HuH-7.5 (cell line): ENCODE measurements around the gene TIMM29.

Experiments
- DNase-seq: peaks from one replicate; pipeline ENCODE4 v3.0.0; 2011; ENCODE audit warnings: low spot score

Gene TIMM29

DNA sequence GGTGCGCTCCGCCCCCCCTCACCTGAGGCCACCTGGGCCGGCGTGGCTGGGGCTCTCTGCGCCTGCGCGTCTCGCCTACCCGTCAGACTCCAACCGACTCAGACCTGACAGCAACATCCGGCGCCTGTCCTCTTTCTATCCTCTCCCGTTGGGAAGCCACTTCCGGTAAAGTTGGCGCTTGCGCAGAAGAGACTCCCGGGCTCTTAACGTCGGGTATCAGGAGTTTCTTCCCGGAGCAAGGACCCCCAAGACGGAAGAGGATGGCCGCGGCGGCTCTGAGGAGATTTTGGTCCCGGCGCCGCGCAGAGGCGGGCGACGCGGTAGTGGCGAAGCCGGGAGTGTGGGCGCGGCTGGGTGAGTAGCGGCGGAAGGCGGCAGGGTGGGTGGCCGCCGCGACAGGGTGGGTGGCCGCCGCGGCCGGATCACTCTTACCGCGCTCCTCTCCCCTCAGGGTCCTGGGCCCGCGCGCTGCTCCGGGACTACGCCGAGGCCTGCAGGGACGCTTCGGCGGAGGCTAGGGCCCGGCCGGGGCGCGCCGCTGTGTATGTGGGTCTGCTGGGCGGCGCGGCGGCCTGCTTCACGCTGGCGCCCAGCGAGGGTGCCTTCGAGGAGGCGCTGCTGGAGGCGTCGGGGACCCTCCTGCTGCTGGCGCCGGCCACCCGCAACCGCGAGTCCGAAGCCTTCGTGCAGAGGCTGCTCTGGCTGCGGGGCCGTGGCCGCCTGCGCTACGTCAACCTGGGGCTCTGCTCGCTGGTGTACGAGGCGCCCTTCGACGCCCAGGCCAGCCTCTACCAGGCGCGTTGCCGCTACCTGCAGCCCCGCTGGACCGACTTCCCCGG, at the start of gene TIMM29, which contains the start of gene YIPF2:
Gene TIMM29, plus strand, starts transcription at position 249 of the 839 bp plus-strand sequence. Its CDS starts 12 bp downstream, at position 261.
Gene YIPF2, minus strand, starts transcription at position 77 of the 839 bp plus-strand sequence. CDS start 229 bp downstream, outside the sequence.
- peak; percentile 97 for DNase-seq

DNA sequence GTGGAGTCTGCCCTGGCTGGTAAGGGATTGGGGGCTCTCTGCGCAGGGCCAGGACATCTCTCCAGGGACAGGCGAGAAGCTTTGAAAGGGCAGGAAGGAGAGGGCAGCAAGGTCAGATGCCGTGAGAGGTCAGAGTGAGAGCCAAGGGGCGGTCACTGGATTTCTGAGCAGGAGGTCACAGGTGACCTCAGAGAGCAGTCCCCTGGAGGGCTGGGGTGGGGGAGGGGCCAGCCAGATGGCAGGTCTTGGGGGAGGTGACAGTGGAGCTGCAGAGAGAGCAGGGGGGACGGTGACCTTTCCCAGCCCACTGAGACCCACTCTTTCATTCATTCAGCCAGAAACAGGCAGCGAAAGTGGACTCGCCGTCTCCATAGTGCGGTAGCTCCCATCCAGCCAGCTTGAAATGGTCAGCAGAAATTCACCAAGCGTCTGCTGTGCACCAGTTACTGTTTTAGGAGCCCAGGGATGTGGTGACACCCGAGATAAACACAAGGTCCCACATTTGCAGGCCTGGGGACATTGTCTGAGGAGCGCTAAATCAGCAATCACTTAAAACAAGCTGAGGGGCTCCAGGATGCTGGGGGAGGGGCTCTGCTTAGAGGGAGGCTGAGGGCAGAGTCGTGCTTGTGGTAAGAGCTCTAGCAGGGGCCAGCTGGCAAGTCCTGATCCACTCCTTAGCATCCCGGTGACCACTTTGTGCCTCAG, 47.1 kb upstream of the TIMM29 start:
- peak; percentile 61 for DNase-seq

- no peak for DNase-seq
These were observed 46.5 kb upstream of the TIMM29 start for GRCh38 chr19:10882108-10882457.

- DNase-seq = no peak
These were observed 44.3 kb upstream of the TIMM29 start for GRCh38 chr19:10884274-10884673.

DNA sequence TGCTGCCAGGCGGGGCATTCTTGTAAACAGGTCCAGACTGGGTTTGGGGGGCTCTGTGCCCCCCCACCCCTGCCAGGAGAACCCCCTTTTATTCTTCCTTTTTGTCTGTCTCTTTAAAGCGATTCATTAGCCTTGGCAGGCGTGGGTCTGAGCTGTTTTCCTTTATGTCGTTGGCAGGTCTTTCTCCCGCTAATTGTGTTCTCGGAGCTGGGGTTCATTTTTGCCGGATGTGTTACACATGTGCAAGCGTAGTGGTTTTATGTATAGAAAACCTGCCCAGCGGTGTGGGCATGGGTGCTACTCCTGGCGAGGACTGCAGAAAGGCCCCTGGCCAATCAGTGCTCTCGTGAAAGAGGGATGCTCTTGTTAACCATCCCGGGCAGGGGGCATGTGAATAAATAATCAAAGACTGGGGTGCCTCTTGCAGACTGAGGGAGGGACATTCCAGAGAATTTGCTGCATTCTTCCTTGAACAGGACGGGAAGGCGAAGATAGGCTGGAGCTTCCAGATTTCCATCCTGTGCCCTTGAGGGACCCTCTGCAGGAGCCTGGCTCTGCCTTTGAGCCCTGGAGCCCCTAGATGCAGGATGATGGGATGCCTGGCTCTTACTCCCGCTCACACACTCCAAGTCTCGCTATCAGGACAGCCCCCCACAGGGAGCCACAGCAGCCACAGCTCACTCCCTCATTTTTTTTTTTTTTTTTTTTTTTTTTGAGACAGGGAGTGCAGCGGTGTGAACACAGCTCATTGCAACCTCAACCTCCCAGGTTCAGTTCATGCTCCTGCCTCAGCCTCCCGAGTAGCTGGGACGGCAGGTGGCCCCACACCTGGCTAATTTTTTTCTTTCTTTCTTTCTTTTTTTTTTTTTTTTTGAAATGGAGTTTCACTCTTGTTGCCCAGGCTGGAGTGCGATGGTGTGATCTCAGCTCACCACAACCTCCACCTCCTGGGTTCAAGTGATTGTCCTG, 43.1 kb upstream of the TIMM29 start:
- no peak for DNase-seq

DNA sequence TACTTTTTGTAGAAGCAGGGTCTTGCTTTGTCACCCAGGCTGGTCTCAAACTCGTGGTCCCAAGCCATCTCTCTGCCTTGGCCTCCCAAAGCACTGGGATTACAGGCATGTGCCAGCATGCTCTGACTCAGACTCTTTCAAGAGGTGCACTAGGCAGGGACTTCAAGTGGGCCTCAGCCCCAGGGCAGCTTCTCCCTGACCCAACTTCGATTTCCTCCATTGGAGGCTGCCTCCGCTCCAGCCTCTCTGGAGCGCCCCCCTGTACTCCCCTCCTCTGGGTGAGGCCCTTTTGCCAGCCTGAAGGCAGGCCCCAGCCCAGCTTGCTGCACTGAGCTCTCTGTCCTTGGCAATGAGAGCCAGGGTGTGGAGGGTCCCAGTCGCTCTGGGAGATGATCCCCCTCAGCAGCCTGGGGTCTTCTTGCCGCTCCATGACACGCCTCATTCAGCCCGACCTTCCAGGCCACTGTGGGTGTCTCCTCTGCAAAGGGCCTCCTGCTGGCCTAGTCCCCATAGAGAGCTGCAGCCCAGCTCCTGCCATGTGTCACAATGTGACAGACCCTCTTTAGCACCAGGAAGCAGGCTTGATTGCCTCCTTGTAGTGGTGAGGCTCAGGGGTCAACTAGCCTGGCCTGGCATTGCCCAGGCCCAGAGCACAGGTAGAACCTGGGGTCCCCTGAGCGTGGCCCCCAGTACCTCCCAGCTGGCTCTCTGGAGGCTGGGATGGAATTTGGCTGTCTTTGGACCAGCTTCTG, 40.8 kb upstream of the TIMM29 start:
- no peak for DNase-seq

GRCh38 chr19:10888421-10888866, 40.2 kb upstream of the TIMM29 start:
- no peak for DNase-seq

DNA sequence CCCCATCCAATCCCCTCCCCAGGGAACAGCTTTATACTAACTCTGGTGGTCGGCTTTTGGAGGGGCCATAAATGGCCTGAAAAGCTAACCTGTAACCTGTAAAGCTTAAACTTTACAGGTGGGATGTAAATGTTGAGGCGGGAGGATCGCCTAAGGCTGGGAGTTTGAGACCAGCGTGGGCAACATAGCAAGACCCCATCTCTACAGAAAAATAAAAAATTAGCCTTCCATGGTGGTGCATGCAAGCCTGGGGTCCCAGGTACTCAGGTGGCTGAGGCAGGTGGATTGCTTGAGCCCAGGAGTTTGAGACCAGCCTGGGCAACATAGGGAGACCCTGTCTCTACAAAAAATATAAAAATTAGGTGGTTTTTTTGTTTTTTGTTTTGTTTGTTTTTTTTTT, 38.7 kb upstream of the TIMM29 start:
- no peak for DNase-seq

DNA sequence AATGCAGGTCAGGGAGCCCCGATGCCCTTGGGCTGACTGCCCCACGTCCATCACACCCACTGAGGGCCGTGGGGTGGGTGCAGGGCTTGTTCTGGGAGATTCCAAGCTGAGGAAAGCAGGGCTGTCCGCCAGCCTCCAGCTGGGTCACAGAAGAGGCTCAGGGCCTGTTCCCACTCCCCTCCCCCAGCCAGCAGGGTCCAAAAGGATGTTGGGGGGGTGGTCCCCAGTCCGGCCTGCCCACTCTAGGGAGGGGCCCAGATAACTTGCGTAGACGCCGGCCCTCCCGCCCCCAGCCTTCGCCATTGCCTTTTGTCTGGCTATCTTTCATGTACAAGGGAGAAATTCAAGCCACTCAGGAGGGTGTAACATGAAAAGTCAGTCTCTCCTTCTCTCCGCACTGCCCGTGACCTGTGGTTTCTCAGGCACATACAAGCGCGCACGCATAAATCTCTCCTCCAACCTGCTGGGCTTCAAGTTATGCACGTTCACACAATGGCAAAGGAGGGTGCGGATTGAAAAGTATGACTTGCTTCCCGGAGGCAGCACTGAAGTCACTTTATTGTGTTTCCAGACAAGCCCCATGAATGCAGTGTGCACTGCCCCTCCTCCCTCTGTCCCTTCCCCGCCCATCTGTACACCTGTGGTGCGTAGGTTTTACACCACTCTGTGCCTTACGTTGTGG, 37.1 kb upstream of the TIMM29 start:
- no peak for DNase-seq

DNA sequence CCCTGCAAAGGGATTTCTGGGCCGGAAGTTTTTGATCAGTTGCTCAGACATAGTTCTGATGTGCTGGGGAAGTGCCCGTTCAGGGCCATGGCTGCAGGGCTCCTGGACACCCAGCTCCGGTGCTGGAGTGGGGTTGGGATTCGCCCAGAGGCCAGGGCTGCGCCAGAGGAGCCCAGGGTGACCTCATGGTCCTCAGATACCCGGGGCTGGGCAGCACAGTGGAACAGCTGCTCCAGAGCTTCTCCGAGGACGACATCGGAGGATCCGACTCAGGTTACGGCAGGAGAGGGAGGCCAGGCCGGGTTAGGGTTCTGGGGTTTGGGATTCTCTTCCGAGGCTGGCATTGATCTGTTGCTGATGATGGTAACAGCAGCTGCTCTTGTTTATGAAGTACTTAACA, 36.4 kb upstream of the TIMM29 start:
- no peak for DNase-seq

DNA sequence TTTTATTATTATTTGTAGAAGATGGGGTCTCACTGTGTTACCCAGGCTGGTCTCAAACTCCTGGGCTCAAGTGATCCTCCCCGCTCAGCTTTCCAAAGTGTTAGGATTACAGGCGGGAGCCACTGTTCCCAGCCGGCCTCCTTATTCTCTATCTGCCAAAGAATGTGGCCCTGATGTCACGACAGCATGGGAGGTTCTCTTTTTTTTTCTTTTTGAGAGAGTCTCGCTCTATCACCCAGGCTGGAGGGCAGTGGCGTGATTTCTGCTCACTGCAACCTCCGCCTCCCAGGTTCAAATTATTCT, 33.7 kb upstream of the TIMM29 start:
- no peak for DNase-seq

DNA sequence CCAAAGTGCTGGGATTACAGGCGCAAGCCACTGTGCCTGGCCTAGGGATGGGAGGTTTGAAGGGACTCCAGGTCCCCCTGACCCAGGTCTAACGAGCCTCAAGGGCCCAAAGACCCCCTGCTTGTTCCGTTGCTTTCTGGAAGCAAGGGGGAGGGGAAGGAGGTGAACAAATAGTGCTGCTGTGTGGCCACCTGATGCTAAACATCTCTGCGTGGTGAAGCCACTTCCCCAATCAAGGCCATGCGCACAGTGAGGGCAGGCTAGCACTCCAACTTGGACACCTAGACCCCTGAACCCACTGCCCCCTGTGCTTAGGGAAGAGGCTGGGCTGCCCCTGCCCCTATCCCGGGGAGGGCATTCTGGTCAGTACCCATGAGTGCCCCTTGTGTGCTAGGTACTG, 33.2 kb upstream of the TIMM29 start:
- DNase-seq = no peak

DNA sequence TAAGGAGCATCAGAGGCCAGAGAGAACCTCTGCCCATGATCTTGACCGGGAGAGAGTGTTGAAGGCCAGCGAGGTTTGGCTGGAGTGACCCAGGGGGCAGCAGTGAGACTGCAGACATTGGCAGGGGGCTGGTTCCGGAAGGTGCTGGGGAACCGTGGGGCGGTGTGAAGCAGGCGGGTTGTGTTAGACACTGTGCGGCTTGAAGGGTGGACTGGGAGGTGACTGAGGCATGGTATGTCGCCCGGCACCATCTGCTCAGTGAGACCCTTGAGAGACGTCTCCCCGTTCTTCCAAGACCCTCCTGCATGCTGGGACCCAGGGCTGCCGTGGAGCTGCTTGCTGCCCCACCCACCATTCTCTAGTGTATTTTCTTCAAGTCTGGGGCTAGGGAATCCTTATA, 32.7 kb upstream of the TIMM29 start:
- peak; percentile 43 for DNase-seq

- no peak for DNase-seq
These were observed 31.6 kb upstream of the TIMM29 start for GRCh38 chr19:10896851-10897526.

- no peak for DNase-seq
These were observed 30.0 kb upstream of the TIMM29 start for GRCh38 chr19:10898633-10899032.

- peak; percentile 42 for DNase-seq
These were observed 29.4 kb upstream of the TIMM29 start for GRCh38 chr19:10899151-10899653.

GRCh38 chr19:10907925-10908324, 20.7 kb upstream of the TIMM29 start:
- DNase-seq = no peak

- DNase-seq = no peak
These were observed 20.1 kb upstream of the TIMM29 start for GRCh38 chr19:10908380-10908960.

DNA sequence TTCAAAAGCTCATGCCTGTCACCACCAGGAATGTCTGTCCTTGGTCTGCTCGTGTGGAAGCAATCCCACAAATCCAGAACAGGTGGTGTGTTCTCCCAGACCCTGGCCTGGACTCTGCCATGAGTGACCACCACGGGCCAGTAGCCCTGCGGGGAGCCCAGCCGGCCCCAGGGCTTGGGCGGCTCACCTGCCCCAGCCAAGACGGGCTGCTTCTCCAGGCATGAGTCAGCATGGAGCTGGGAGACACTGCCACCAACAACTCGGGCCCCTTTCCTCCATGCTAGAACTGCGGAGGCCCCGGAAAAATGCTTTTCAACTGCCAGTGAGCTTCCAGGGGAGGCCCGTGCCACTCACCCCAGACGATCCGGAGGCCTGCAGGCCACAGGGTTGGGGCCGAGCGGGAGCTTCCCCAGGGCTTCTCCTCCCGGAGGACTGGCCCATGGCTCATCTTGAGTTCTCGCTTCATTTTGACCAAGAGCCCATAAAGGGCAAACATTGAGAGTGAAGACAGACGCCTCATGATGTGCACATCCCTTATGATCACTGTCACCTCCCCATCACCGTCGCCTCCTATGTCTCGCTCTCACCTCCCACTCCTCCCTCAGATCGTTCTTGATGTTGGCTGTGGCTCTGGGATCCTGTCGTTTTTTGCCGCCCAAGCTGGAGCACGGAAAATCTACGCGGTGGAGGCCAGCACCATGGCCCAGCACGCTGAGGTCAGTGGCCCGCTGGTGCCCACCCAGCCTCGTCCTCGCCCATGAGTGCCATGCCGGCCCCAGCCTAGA, 16.8 kb upstream of the TIMM29 start:
- DNase-seq = no peak
